ENCODE data around the gene PHOX2B.

Gene PHOX2B

GRCh38 chr4:41709844-41710481 lies 38.6 kb downstream of the PHOX2B start:
- no peak for DNase-seq

- no peak for DNase-seq
These were observed 44.7 kb downstream of the PHOX2B start for GRCh38 chr4:41703785-41704184.

GRCh38 chr4:41702770-41703169 lies 45.8 kb downstream of the PHOX2B start:
- no peak for DNase-seq

- DNase-seq: no peak
These were observed 46.5 kb downstream of the PHOX2B start for GRCh38 chr4:41701983-41702382.

- no peak for DNase-seq
These were observed 51.8 kb downstream of the PHOX2B start for GRCh38 chr4:41696763-41697162.

GRCh38 chr4:41696131-41696530 lies 52.4 kb downstream of the PHOX2B start:
- DNase-seq: no peak
